ENCODE data around the gene RANBP9.

Gene RANBP9

GRCh38 chr6:13593720-13594119 lies 117.9 kb downstream of the RANBP9 start:
- no peak for DNase-seq (ENCODE audit: low read depth)

GRCh38 chr6:13593103-13593502 lies 118.5 kb downstream of the RANBP9 start:
- no peak for DNase-seq (ENCODE audit: low read depth)

GRCh38 chr6:13591205-13591921 lies 120.3 kb downstream of the RANBP9 start:
- no peak for DNase-seq (ENCODE audit: low read depth)

- DNase-seq (ENCODE audit: low read depth): no peak
Measured at GRCh38 chr6:13590574-13591153, 121.0 kb downstream of the RANBP9 start.

- no peak for DNase-seq (ENCODE audit: low read depth)
Measured at GRCh38 chr6:13589801-13590200, 121.8 kb downstream of the RANBP9 start.

GRCh38 chr6:13586603-13587542 lies 124.8 kb downstream of the RANBP9 start:
- no peak for DNase-seq (ENCODE audit: low read depth)

- DNase-seq (ENCODE audit: low read depth): no peak
Measured at GRCh38 chr6:13581700-13582229, 129.9 kb downstream of the RANBP9 start.

GRCh38 chr6:13579911-13580310 lies 131.7 kb downstream of the RANBP9 start:
- DNase-seq (ENCODE audit: low read depth): no peak

GRCh38 chr6:13577926-13578325 lies 133.7 kb downstream of the RANBP9 start:
- no peak for DNase-seq (ENCODE audit: low read depth)

- DNase-seq (ENCODE audit: low read depth): no peak
Measured at GRCh38 chr6:13576017-13576416, 135.6 kb downstream of the RANBP9 start.

GRCh38 chr6:13575377-13575775 lies 136.3 kb downstream of the RANBP9 start:
- DNase-seq (ENCODE audit: low read depth): no peak

- DNase-seq (ENCODE audit: low read depth): peak; percentile 51
Measured at GRCh38 chr6:13574571-13575376, 136.9 kb downstream of the RANBP9 start, which contains the start of gene SIRT5. SIRT5 (plus strand) TSS chr6:13574601; CDS start chr6:13584111, 9,510 bp downstream.

- DNase-seq (ENCODE audit: low read depth): peak; percentile 88
Measured at GRCh38 chr6:13574149-13574570, 137.5 kb downstream of the RANBP9 start.

GRCh38 chr6:13573669-13574110 lies 137.9 kb downstream of the RANBP9 start:
- no peak for DNase-seq (ENCODE audit: low read depth)

- DNase-seq (ENCODE audit: low read depth): no peak
Measured at GRCh38 chr6:13572951-13573654, 138.5 kb downstream of the RANBP9 start.

GRCh38 chr6:13572240-13572639 lies 139.4 kb downstream of the RANBP9 start:
- no peak for DNase-seq (ENCODE audit: low read depth)
